MM.1S (cell line): Measurements from ENCODE around the gene P3H2.

Source experiments
- DNase-seq: peaks from one replicate; pipeline ENCODE4 v3.0.0-alpha.2; 2015
- H2AFZ ChIP-seq: fragments of 300-600 bp; sonication (generic); 2 replicates; pipeline ENCODE4 v1.6.0; 2016; ENCODE audit warnings: antibody characterized with exemption, low read length
- H3F3A ChIP-seq: fragments of 300-600 bp; sonication (generic); 2 replicates; pipeline ENCODE4 v1.6.1; 2016; ENCODE audit warnings: mild to moderate bottlenecking, antibody characterized with exemption, low read length, moderate library complexity, mixed read lengths; ENCODE audit not compliant: insufficient read depth
- H3K27ac ChIP-seq: fragments of 300-600 bp; sonication (generic); 2 replicates; pipeline ENCODE4 v1.5.1; 2016; ENCODE audit warnings: mild to moderate bottlenecking, low read length
- H3K27me3 ChIP-seq: fragments of 300-600 bp; sonication (generic); replicated peaks from 2 replicates; pipeline ENCODE4 v1.6.0; 2016; ENCODE audit warnings: low read length; ENCODE audit not compliant: insufficient read depth
- H3K36me3 ChIP-seq: fragments of 300-600 bp; sonication (generic); replicated peaks from 2 replicates; pipeline ENCODE4 v1.6.1; 2016; ENCODE audit warnings: mild to moderate bottlenecking, low read length, mixed read lengths; ENCODE audit not compliant: insufficient read depth
- H3K4me1 ChIP-seq: fragments of 300-600 bp; sonication (generic); 2 replicates; pipeline ENCODE4 v1.6.1; 2016; ENCODE audit warnings: low read length, mixed read lengths
- H3K4me2 ChIP-seq: fragments of 300-600 bp; sonication (generic); 2 replicates; pipeline ENCODE4 v1.6.0; 2016; ENCODE audit warnings: low read depth, low read length
- H3K4me3 ChIP-seq: fragments of 300-600 bp; sonication (generic); 2 replicates; pipeline ENCODE4 v1.5.1; 2016; ENCODE audit warnings: low read length, mixed read lengths
- H3K79me2 ChIP-seq: fragments of 300-600 bp; sonication (generic); 2 replicates; pipeline ENCODE4 v1.6.1; 2016; ENCODE audit warnings: mixed run types, low read length, mixed read lengths
- H3K9ac ChIP-seq: fragments of 300-600 bp; sonication (generic); 2 replicates; pipeline ENCODE4 v1.6.1; 2016; ENCODE audit warnings: low read length, mixed read lengths
- H3K9me2 ChIP-seq: fragments of 300-600 bp; sonication (generic); replicated peaks from 2 replicates; pipeline ENCODE4 v1.6.1; 2016; ENCODE audit warnings: mild to moderate bottlenecking, low read length, mixed read lengths; ENCODE audit not compliant: insufficient read depth
- H3K9me3 ChIP-seq: fragments of 300-600 bp; sonication (generic); replicated peaks from 2 replicates; pipeline ENCODE4 v1.6.1; 2016; ENCODE audit warnings: mild to moderate bottlenecking, low read length, mixed read lengths; ENCODE audit not compliant: insufficient read depth
- H4K20me1 ChIP-seq: fragments of 300-600 bp; sonication (generic); 2 replicates; pipeline ENCODE4 v1.6.1; 2016; ENCODE audit warnings: mild to moderate bottlenecking, low read length, moderate library complexity, mixed read lengths; ENCODE audit not compliant: insufficient read depth
- CTCF ChIP-seq: fragments of 300-600 bp; sonication (generic); IDR thresholded peaks from 2 replicates; pipeline ENCODE4 v1.5.1; 2016; ENCODE audit warnings: antibody characterized with exemption, low read length, mixed read lengths
- EZH2 ChIP-seq: fragments of 300-600 bp; sonication (generic); optimal IDR thresholded peaks from 2 replicates; pipeline ENCODE3; 2017; ENCODE audit warnings: low read depth, mild to moderate bottlenecking, antibody characterized with exemption, low read length, mixed read lengths
- EZH2phosphoT487 ChIP-seq: fragments of 300-600 bp; sonication (generic); IDR thresholded peaks from 2 replicates; pipeline ENCODE4 v1.6.1; 2018; ENCODE audit warnings: antibody characterized with exemption, low read length

P3H2 gene

GRCh38 chr3:189966843-189967242 lies 153.9 kb downstream of the P3H2 start:
- H3K36me3 ChIP-seq: no peaks in the 10 kb centered on the region
- H3K27me3 ChIP-seq: no peaks in the 10 kb centered on the region
- no peaks in the 10 kb centered on the region for H3F3A ChIP-seq
- no peaks in the 10 kb centered on the region for H3K9me2 ChIP-seq
- H3K4me3 ChIP-seq: no peak overlapping the region
- H2AFZ ChIP-seq: no peak overlapping the region
- H3K9ac ChIP-seq: no peak overlapping the region
- peaks cover 9% of the 10 kb centered on the region; the same call in 1 of the 2 replicates for H3K4me1 ChIP-seq
- TF ChIP-seq CTCF (no peak), EZH2 (no peak), EZH2phosphoT487 (no peak)
- H3K9me3 ChIP-seq: no peaks in the 10 kb centered on the region
- no peaks in the 10 kb centered on the region for H4K20me1 ChIP-seq
- H3K27ac ChIP-seq: no peak overlapping the region
- DNase-seq: no peak
- no peaks in the 10 kb centered on the region for H3K79me2 ChIP-seq
- H3K4me2 ChIP-seq: no peak overlapping the region

GRCh38 chr3:189964623-189965332 lies 155.9 kb downstream of the P3H2 start:
- TF ChIP-seq EZH2phosphoT487 (no peak), EZH2 (no peak), CTCF (no peak)
- Histone ChIP-seq H3K9me2 (no peaks in the 10 kb centered on the region), H4K20me1 (no peaks in the 10 kb centered on the region), H3F3A (no peaks in the 10 kb centered on the region), H3K27me3 (no peaks in the 10 kb centered on the region), H3K4me3 (no peak overlapping the region), H3K9ac (no peak overlapping the region), H3K4me2 (no peak overlapping the region), H3K27ac (no peak overlapping the region), H3K9me3 (no peaks in the 10 kb centered on the region), H3K4me1 (peaks cover 9% of the 10 kb centered on the region; the same call in 1 of the 2 replicates), H3K79me2 (no peaks in the 10 kb centered on the region), H3K36me3 (no peaks in the 10 kb centered on the region), H2AFZ (no peak overlapping the region)
- no peak for DNase-seq

- no peak for DNase-seq
- no peaks in the 10 kb centered on the region for H4K20me1 ChIP-seq
- H3K4me3 ChIP-seq: no peak overlapping the region
- no peaks in the 10 kb centered on the region for H3K27me3 ChIP-seq
- no peak overlapping the region for H3K4me2 ChIP-seq
- no peaks in the 10 kb centered on the region for H3F3A ChIP-seq
- TF ChIP-seq EZH2phosphoT487 (no peak), EZH2 (no peak), CTCF (no peak)
- H3K9me3 ChIP-seq: no peaks in the 10 kb centered on the region
- no peak overlapping the region for H3K27ac ChIP-seq
- peaks cover 11% of the 10 kb centered on the region; the same call in 1 of the 2 replicates for H3K4me1 ChIP-seq
- no peak overlapping the region for H2AFZ ChIP-seq
- no peaks in the 10 kb centered on the region for H3K36me3 ChIP-seq
- no peak overlapping the region for H3K9ac ChIP-seq
- no peaks in the 10 kb centered on the region for H3K9me2 ChIP-seq
- H3K79me2 ChIP-seq: no peaks in the 10 kb centered on the region
Observed at GRCh38 chr3:189962466-189962865, 158.2 kb downstream of the P3H2 start.
